ENCODE results near the gene TMEM72. TPM values are rescaled to one million over a fixed set of nuclear protein-coding genes. Genes with fewer than 3 reads are reported as not detected.

Gene TMEM72
- total and polyA plus RNA-seq, 2 of the 13 experiments (the other 11 are each of a cell fraction or from before 2014, with no cell fraction given) = 0.04 TPM; not detected in 1

DNA sequence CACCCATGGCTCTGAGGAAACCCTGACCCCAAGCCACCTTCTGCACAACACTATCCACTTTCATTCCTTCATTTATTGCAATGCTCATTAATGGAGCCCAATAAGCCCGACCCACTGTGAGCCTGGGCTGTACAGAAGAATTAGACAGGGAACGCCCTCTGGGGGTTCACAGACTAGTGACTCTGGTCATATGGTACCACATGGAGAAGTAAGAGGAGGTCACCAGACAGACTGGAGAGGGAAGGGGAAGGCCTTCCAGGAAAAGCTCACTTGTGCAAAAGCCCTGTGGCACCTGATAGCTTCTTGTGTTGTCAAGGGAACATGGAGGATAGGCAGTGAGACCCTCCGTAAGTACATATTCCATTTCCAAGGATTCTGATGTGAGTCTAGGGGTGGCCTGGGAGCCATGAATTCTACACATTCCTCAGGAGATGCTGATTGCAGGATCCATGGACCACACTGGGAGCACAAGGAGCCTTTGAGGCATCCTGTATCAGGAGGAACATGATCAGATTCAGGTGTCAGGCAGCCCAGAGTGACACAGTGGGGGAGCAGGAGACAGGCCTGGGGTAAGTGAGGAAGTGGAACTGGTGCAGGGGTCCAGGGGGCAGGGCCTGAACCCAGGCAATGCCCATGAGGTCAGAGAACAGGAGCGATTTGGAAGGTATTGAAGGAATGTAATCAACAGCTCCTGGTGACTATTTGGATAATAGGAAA, 19.9 kb downstream of the TMEM72 start (continued):
- TF ChIP-seq, protein P1, sequence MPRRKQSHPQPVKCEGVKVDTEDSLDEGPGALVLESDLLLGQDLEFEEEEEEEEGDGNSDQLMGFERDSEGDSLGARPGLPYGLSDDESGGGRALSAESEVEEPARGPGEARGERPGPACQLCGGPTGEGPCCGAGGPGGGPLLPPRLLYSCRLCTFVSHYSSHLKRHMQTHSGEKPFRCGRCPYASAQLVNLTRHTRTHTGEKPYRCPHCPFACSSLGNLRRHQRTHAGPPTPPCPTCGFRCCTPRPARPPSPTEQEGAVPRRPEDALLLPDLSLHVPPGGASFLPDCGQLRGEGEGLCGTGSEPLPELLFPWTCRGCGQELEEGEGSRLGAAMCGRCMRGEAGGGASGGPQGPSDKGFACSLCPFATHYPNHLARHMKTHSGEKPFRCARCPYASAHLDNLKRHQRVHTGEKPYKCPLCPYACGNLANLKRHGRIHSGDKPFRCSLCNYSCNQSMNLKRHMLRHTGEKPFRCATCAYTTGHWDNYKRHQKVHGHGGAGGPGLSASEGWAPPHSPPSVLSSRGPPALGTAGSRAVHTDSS (CRISPR knock-in tag; conservative IDR thresholded peaks at IDR 0.05) = no peak
- no peak for TF ChIP-seq MED8 (CRISPR knock-in tag; IDR thresholded peaks at IDR 0.05; ENCODE audit: insufficient replicate concordance)

DNA sequence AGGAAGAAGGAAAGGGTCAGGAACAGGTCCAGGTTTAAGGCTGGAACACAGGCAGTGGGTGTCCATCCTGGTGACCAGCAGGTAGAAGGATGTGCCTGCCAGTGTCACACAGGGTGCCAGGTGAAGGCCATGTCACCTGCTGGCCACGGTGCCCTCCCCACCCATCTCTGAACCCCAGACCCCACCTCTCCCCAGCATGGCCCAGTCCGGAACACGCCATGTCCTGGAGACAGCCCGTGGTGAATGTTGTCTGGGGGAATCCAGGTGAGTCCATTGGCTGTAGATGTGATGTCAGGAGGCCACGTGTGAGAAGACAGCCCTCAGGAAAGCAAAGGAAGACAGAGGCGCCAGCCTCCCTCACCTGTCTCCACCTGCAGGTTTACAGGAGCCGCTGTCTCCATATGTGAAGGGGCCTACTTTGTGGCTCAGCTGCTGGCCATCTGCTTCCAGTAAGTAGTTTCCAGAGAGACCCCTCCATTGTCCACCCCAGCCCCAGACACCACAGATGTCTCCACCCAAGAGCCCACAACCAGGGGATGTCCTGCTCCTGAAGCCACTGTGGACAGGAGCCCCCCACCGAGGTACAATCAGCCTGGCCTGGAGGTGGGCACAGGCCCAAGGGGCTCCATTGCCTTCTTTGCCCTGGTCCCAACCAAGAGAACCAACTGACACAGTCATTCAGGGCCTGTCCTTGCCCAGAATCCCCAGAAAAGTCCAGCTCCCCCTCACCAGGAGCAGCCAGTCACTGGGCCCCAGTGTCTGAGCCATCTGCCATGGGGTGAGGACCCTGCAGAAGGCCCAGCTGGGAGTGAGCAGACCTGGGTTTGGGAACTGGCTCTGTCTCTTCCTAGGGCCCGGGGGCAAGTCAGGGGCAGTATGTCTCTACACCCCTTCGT, 20.7 kb downstream of the TMEM72 start:
- H2AFZ ChIP-seq (ENCODE audit: low read length) = no peak overlapping the region
- DNase-seq (ENCODE audit: low spot score) = no peak
- H3K4me2 ChIP-seq (ENCODE audit: low read depth, low read length) = peak overlapping the region; percentile 66
- H3K4me3 ChIP-seq (replicated peaks in 1 of 3; ENCODE audit: insufficient read depth in 1 of 3, low read depth in 2 of 3, low read length in 3 of 3) = peak overlapping the region in 1 of 3 experiments; percentile 45; a peak in 1 of 6 replicates
- POLR2A ChIA-PET = interaction anchor here (1.5 to 7.1 kb wide), 6 partner anchors 18 to 63 kb away, joined by 5 to 215 read pairs (median 22); partner anchors contain the start of genes DEPP1 and RASSF4
- TF ChIP-seq ATRX (CRISPR knock-in tag; IDR thresholded peaks at IDR 0.05; ENCODE audit: borderline replicate concordance) (no peak), SMAD3 (CRISPR knock-in tag; IDR thresholded peaks at IDR 0.05) (no peak), RFX1 (IDR thresholded peaks at IDR 0.05) (no peak), ZFP1 (CRISPR knock-in tag; IDR thresholded peaks at IDR 0.05) (no peak), ZNF670 (CRISPR knock-in tag; IDR thresholded peaks at IDR 0.05; ENCODE audit: borderline replicate concordance) (no peak), ZNF326 (CRISPR knock-in tag; IDR thresholded peaks at IDR 0.05; ENCODE audit: borderline replicate concordance) (no peak), MTA1 (CRISPR knock-in tag; IDR thresholded peaks at IDR 0.05; ENCODE audit: borderline replicate concordance) (no peak), MXD4 (CRISPR knock-in tag; IDR thresholded peaks at IDR 0.05) (no peak)
- no TSS peak for BruUV-seq (replicated peaks)
- H3K36me3 ChIP-seq (replicated peaks in 1 of 2; ENCODE audit: control insufficient read depth in 1 of 2, insufficient read depth in 2 of 2, low read length in 2 of 2) = no peaks in the 10 kb centered on the region
- peaks cover 72% of the 10 kb centered on the region for H3K4me1 ChIP-seq (ENCODE audit: insufficient read depth, low read length)
- no peak overlapping the region for H3K27ac ChIP-seq (ENCODE audit: extremely low read length, insufficient read depth, low read length)
- H3K9me3 ChIP-seq (ENCODE audit: low read length) = no peaks in the 10 kb centered on the region
- peak; percentile 4 for ATAC-seq
- no peak for FAIRE-seq
- WGBS (ENCODE audit: low lambda C conversion rate) = 56% methylated on average over 5 of the region's 10 CpGs
- CTCF ChIA-PET (ENCODE audit: low intra/inter-chr PET ratio, low total read pairs) = interaction anchor here (0.7 to 3.1 kb wide), 5 partner anchors 28 to 303 kb away, joined by 3 to 64 read pairs (median 5); no protein-coding TSS in a partner anchor
- in situ Hi-C loops (cut with HindIII; ENCODE audit: extremely low pct_ligation_motif_present, low pct_unique_long_range_greater_than_20kb) = loop anchor here (5.0 kb wide), 1 partner anchor 45 kb away; the partner anchor contains the start of gene DEPP1
- no peaks in the 10 kb centered on the region for H3K27me3 ChIP-seq (ENCODE audit: control insufficient read depth in 1 of 2, insufficient read depth in 2 of 2, low read length in 2 of 2)
- no peak overlapping the region; the same call in 1 of the 2 replicates for H3K9ac ChIP-seq (ENCODE audit: insufficient read depth, low read depth, low read length)
- no peaks in the 10 kb centered on the region for H3K79me2 ChIP-seq (ENCODE audit: insufficient read depth, low read length)
- intact Hi-C loops (cut with micrococcal nuclease; ENCODE audit: unreplicated experiment) = loop anchor here (1.0 to 5.0 kb wide), 2 partner anchors 43 to 60 kb away; no protein-coding TSS in a partner anchor
- H4K20me1 ChIP-seq (ENCODE audit: insufficient read depth, low read length) = no peaks in the 10 kb centered on the region
